Thymus (tissue), 2 donors: ENCODE results near the gene TMEM25. TPM values are rescaled to one million over a fixed set of nuclear protein-coding genes. Genes with fewer than 3 reads are reported as not detected.

ENCODE experiments used
- polyA plus RNA-seq: library from polyadenylated mRNA; stranded (reverse); fragments of 200-250 nt; gene quantifications from one replicate; pipeline ENCODE4 v1.2.3, GENCODE V29; 2013
- total RNA-seq: library from RNA; stranded (reverse); fragments of 120-200 nt; gene quantifications from one replicate; pipeline ENCODE4 v1.2.4, GENCODE V29; 2013
- donor health status: healthy.

Gene TMEM25
- total and polyA plus RNA-seq, 2 donors: 4.2 to 11.0 TPM

Other genes starting within 250 kb of the TMEM25 start
- gene CD3E, start 226.5 kb upstream of the TMEM25 start, total RNA-seq: 203 TPM
- gene CD3E, start 226.5 kb upstream of the TMEM25 start, polyA plus RNA-seq: 328 TPM
- 1,261 TPM for gene CD3D, start 188.5 kb upstream of the TMEM25 start, total RNA-seq
- 501 TPM for gene CD3D, start 188.5 kb upstream of the TMEM25 start, polyA plus RNA-seq
- 227 TPM for gene CD3G, start 186.8 kb upstream of the TMEM25 start, total RNA-seq
- 32.0 TPM for gene CD3G, start 186.8 kb upstream of the TMEM25 start, polyA plus RNA-seq
- gene UBE4A, start 171.6 kb upstream of the TMEM25 start, total RNA-seq: 22.2 TPM
- 40.6 TPM for gene UBE4A, start 171.6 kb upstream of the TMEM25 start, polyA plus RNA-seq
- gene ATP5MG, start 129.6 kb upstream of the TMEM25 start, total RNA-seq: 452 TPM
- gene ATP5MG, start 129.6 kb upstream of the TMEM25 start, polyA plus RNA-seq: 371 TPM
- 17.7 TPM for gene KMT2A, start 94.7 kb upstream of the TMEM25 start, total RNA-seq
- gene KMT2A, start 94.7 kb upstream of the TMEM25 start, polyA plus RNA-seq: 11.4 TPM
- 0.19 TPM for gene TTC36, start 3.7 kb upstream of the TMEM25 start, total RNA-seq
- gene TTC36, start 3.7 kb upstream of the TMEM25 start, polyA plus RNA-seq: not detected
- gene IFT46, start 34.7 kb downstream of the TMEM25 start, total RNA-seq: 21.0 TPM
- gene IFT46, start 34.7 kb downstream of the TMEM25 start, polyA plus RNA-seq: 29.2 TPM
- 61.4 TPM for gene ARCN1, start 41.2 kb downstream of the TMEM25 start, total RNA-seq
- 75.9 TPM for gene ARCN1, start 41.2 kb downstream of the TMEM25 start, polyA plus RNA-seq
- gene PHLDB1, start 76.4 kb downstream of the TMEM25 start, total RNA-seq: 4.0 TPM
- 14.0 TPM for gene PHLDB1, start 76.4 kb downstream of the TMEM25 start, polyA plus RNA-seq
- not detected for gene TREH, start 148.5 kb downstream of the TMEM25 start, total RNA-seq
- 0.39 TPM for gene TREH, start 148.5 kb downstream of the TMEM25 start, polyA plus RNA-seq